GM19372 (cell line): ENCODE data around the gene HNRNPR.
"Not testable (repeated sequence)": the region's sequence is repeated elsewhere in the genome, so short reads cannot be mapped to it uniquely, and the experiment has no call there.

ENCODE experiments used
- ATAC-seq: cut with Tn5 transposase; IDR thresholded peaks from one replicate; pipeline ENCODE4 v1.9.1; 2021; ENCODE audit warnings: mild to moderate bottlenecking, low read depth, moderate library complexity; ENCODE audit not compliant: unreplicated experiment

The HNRNPR gene

DNA sequence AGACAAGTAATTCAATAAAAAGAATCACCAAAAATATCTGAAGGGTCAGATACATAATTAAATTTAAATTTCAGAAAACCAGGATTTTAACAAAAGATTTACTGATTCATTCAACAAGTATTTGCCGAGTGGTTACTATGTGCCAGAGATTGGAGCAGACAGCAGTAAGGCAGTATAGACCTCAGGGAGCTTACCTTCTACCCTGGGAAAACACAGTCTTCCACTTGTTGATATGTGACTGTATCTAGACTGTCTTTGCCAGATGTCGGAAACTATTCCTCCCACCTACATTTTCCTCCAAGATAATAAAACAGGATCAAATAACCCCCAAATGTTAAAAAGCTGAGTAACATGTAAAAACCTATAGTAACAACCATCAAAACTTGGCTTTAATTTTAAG is 6.2 kb downstream of the HNRNPR start:
- no peak for ATAC-seq

- no peak for ATAC-seq
These were observed 12.4 kb downstream of the HNRNPR start for GRCh38 chr1:23331713-23332112.

DNA sequence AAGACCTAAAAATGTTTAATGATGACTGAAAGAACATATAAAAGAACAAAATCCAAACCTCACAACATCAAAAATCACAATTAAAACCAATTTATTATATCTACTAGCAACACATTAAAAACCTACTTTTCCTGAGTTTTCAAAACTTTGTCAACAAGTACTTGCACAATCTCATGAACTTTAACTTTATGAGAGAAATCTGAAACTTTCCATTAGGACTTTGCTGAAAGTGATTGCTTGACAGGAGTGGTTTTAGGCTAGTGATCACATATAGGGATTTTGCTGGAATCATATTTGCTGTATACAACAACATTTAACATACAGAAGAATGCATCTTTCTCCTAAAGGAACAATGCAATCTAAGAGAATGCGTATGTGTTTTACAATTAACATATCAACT is 13.2 kb downstream of the HNRNPR start:
- no peak for ATAC-seq

- ATAC-seq = no peak
These were observed 18.7 kb downstream of the HNRNPR start for GRCh38 chr1:23325393-23325792.

GRCh38 chr1:23322770-23323169 is 21.3 kb downstream of the HNRNPR start:
- no peak for ATAC-seq

DNA sequence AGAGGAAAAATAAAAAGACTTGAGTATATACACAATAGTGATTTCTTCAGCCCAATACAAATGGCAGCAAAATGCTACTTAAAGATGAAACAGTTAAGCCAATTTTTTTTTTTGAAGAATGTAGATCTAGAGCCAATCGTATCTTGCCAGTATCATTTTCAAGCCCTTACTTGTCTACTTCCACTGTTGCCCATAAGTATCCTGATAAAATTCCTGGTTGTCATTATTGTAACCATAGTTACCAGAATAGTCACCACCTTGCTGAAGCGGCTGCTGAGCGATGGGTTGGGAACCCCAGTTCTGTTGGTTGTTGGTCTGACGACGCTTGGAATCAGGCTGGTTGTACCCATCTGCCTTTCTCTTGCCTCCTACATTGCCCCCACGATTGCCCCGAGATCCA is 33.8 kb downstream of the HNRNPR start:
- ATAC-seq = not testable (repeated sequence)

DNA sequence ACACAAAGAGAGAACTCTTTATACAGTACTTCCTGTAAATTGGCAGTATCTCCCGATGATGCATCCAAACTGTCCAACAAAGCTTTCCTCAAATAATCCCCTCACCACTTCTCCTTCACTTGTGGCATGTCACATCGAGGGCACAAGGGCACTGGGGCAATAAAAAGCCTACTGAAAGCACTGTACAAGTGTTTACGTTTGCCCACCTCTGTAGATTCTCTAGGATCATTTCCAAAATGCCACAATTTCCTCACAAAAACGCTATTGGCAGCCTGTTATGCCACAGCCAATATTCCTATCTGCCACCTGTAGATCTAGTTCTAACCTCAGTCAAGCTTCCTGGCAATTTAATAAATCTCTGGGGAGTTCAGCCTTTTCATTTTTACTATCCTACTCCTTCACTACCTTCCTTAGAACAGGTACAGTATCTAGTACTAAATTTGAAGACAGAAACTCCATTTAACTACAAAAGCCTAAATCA is 39.9 kb downstream of the HNRNPR start:
- no peak for ATAC-seq

DNA sequence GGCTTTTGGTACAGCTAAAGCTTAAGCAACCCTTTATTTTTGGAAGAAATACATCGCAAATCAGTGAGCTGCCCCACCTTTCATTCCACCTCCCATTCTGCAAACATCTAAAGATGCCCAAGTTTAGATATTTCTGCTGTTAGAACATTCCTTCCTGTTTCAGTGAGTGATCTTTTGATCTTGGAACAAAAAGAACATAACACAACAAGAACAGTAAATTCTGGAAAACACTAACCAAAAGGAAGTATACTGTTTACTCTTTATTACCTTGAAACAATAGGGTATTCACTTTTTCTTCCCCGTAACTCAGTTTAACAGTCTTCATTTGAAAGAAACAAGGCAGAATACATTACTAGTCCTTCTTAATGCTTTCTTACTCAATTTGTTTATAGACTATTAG is 40.6 kb downstream of the HNRNPR start:
- ATAC-seq = no peak

GRCh38 chr1:23296931-23297330 is 47.2 kb downstream of the HNRNPR start:
- no peak for ATAC-seq

DNA sequence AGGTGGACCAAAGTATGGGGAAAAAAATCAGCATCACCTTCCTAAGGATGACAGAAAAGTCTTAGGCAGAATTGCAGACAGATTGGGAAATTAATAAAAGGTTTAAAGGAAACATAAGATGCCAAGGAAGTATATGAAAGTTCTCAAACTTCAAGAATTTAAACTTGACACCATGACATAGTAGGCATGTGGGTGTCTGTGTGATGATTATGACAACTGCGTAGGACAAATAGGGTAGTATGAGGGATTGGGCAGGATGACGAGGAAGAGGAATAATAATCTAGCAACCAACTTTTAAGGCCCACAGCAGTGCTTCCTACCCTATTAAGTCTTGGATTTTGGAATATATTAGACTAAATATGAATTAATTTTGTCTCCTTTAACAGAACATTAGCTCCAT is 52.4 kb downstream of the HNRNPR start:
- no peak for ATAC-seq

DNA sequence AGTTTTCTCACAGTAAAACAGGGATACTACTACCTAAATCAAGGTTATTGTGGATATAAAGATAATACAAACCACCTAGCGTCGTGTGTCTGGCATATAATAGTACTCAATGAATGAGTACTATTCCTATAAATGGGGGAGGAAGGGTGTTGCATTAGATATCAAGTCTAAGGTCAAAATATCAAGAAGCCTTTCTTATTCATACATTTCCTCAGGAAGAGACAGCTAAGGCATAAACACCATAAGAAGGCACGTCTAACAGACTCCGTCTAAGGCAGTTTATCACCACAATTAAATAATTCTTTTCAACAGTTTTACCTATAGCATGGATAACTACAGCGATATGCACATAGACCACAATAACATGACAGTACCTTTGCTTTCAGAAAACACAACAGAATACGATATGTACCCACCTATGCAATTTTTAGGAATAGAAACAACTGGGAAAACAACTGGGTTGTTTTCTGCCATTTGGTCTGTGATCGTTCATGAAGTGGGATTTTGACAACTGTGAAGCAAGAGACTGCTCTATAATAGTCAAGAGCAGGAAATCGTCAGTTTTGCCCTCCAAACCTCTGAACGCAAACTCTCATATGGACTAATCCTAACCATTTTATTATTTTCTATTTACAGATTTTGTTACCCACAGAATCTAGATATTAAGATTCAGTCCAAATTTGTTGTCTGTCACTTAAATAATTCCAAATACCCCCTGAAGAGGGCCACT is 53.1 kb downstream of the HNRNPR start:
- ATAC-seq = no peak

- no peak for ATAC-seq
These were observed 55.4 kb downstream of the HNRNPR start for GRCh38 chr1:23288671-23289070.

GRCh38 chr1:23288201-23288600 is 55.9 kb downstream of the HNRNPR start:
- ATAC-seq = no peak

GRCh38 chr1:23286401-23286800 is 57.7 kb downstream of the HNRNPR start:
- ATAC-seq = no peak

GRCh38 chr1:23283667-23284602 is 60.1 kb downstream of the HNRNPR start:
- ATAC-seq = no peak

GRCh38 chr1:23282957-23283356 is 61.1 kb downstream of the HNRNPR start:
- no peak for ATAC-seq

- no peak for ATAC-seq
These were observed 65.4 kb downstream of the HNRNPR start for GRCh38 chr1:23278717-23279116.

DNA sequence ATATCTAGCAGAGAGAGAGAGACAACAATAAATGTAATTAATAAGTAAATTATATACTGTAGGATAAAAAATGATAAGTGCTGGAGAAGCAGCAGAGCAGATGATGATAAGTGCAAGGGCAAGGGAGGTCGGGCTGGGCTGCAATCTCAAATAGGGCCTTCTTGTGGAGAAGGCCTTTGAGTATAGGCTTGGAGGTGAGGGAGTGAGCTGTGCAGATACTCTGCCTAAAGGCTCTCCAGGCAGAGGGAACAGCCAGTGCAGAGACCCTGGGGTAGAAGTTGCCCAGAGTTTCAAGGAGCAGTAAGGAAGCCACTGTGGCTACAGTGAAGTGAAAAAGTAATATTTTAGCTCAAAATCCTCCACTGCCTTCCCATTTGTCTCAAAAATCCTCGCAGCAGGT is 67.6 kb downstream of the HNRNPR start:
- ATAC-seq = no peak

GRCh38 chr1:23274134-23274505 is 70.0 kb downstream of the HNRNPR start:
- no peak for ATAC-seq

GRCh38 chr1:23273450-23274133 is 70.5 kb downstream of the HNRNPR start:
- no peak for ATAC-seq

DNA sequence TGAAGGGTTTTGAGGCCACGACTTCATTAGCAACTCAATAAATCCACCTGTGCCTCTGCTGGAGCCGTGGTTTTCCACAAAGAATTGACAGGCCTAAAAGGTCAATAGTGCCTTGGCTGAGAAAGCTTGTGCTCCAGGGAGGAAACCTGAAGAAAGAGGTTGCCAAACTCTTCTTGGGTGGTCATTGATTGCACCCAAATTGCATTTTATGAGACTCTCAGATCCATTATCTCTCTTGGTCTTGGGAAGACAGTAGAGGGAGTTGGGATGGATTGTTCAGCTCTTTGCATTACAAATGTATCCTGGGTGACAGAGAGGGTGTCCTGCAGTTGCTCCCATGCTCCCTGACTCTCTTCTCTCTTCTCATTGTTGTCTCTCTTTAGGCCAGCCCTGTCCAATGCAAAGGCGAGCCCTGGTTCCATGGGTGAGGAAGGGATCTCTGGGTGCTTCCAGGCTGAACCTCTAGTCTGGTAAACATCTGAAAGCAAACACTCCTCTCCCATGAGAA is 80.7 kb downstream of the HNRNPR start:
- ATAC-seq = no peak
